HEK293T (cell line): ENCODE data around the gene SLC26A1.

Experiments used
- CTCF ChIA-PET: fragments of 350-600 bp; formaldehyde crosslinking; extraction: SDS; loops from one replicate; lab custom pipeline; 2021; ENCODE audit warnings: antibody characterized with exemption, inconsistent platforms; lab: Yijun Ruan, JAX
- POLR2A ChIA-PET: fragments of 350-600 bp; formaldehyde crosslinking; extraction: SDS; loops from one replicate; lab custom pipeline; 2020; ENCODE audit warnings: antibody characterized with exemption, inconsistent platforms; lab: Yijun Ruan, JAX
- DNase-seq: peaks from one replicate; pipeline ENCODE4 v3.0.0; 2012; ENCODE audit warnings: mixed read lengths; ENCODE audit errors: extremely low spot score
- ARNT ChIP-seq: fragments of 450-650 bp; IDR thresholded peaks from 2 replicates; pipeline ENCODE4 v1.6.1; 2017; ENCODE audit warnings: mild to moderate bottlenecking
- BHLHE40 ChIP-seq: fragments of 450-650 bp; IDR thresholded peaks from 2 replicates; pipeline ENCODE4 v1.6.1; 2016; ENCODE audit warnings: mild to moderate bottlenecking, moderate library complexity, borderline replicate concordance
- CTBP1 ChIP-seq: fragments of 450-650 bp; IDR thresholded peaks from 2 replicates; pipeline ENCODE4 v1.6.1; 2016; ENCODE audit warnings: borderline replicate concordance
- ELF4 ChIP-seq: fragments of 450-650 bp; IDR thresholded peaks from 2 replicates; pipeline ENCODE4 v1.6.1; 2017; ENCODE audit warnings: antibody characterized with exemption
- FOXA1 ChIP-seq: fragments of 450-650 bp; IDR thresholded peaks from 2 replicates; pipeline ENCODE4 v1.6.1; 2016; ENCODE audit warnings: mild to moderate bottlenecking
- FOXK2 ChIP-seq: fragments of 450-650 bp; IDR thresholded peaks from 2 replicates; pipeline ENCODE4 v1.6.1; 2016; ENCODE audit warnings: mild to moderate bottlenecking
- FOXM1 ChIP-seq: fragments of 450-650 bp; IDR thresholded peaks from 2 replicates; pipeline ENCODE4 v1.6.1; 2017; ENCODE audit warnings: mild to moderate bottlenecking, borderline replicate concordance
- HDGF ChIP-seq: fragments of 450-650 bp; IDR thresholded peaks from 2 replicates; pipeline ENCODE4 v1.6.1; 2017; ENCODE audit warnings: antibody characterized with exemption, borderline replicate concordance
- L3MBTL2 ChIP-seq: fragments of 450-650 bp; conservative IDR thresholded peaks from 2 replicates; pipeline ENCODE4 v1.6.1; 2016; ENCODE audit warnings: mild to moderate bottlenecking
- LEF1 ChIP-seq: fragments of 450-650 bp; IDR thresholded peaks from 2 replicates; pipeline ENCODE4 v1.6.1; 2017; ENCODE audit warnings: mild to moderate bottlenecking, borderline replicate concordance
- NFRKB ChIP-seq: fragments of 450-650 bp; IDR thresholded peaks from 2 replicates; pipeline ENCODE4 v1.6.1; 2016; ENCODE audit warnings: mild to moderate bottlenecking, moderate library complexity
- PKNOX1 ChIP-seq: fragments of 450-650 bp; IDR thresholded peaks from 2 replicates; pipeline ENCODE4 v1.6.1; 2016
- SP1 ChIP-seq: fragments of 450-650 bp; IDR thresholded peaks from 2 replicates; pipeline ENCODE4 v1.6.1; 2017
- SUZ12 ChIP-seq: fragments of 450-650 bp; IDR thresholded peaks from 2 replicates; pipeline ENCODE4 v1.6.1; 2016; ENCODE audit warnings: mild to moderate bottlenecking
- TARDBP ChIP-seq: fragments of 450-650 bp; IDR thresholded peaks from 2 replicates; pipeline ENCODE4 v1.6.1; 2016
- ZNF384 ChIP-seq: fragments of 450-650 bp; IDR thresholded peaks from 2 replicates; pipeline ENCODE4 v1.6.1; 2016

Gene SLC26A1

DNA sequence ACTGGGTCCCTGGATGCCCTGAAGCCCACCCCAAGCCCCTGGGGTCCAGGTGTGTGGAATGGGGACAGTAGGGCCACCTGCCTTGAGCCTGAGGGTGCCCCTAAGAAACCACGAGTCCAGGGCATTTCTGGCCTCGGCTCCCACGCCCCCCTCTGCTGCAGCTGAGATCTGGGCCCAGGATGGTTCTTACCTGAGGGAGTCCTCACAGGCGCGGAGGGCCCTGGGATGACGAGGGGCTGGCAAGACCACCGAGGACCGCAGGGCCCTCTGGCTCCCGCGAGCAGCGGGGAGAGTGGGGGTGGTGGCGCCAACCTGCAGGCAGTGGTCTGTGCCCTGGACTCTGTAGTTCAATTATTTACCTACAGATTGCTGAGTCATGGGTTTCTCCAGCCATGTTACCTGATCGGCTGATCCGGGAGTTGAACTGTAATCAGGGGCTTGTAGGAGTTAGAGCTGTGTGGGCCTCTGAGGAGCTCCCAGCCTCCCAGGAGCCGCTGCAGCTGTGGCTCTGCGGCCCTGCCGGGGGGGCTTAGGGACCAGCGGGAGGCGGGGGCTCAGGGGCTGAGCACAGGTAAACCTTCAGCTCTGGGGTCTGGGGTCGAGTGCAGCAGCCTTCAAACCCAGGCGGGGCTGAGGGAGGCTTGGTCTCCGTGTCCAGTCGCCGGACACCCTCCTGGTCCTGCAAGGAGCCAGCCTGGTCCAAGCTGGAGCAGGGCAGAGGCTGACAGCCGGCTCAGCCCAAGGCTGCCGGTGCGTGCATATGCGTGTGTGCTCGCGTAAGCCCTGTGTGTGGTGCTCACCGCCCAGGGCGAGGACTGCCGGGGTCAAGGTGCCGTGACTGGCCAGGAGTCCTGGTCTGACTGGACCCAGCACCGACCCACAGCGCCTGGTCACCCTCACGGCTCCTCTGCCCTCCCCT is at the start of gene SLC26A1:
TSS of gene SLC26A1 (minus strand) at position 294 of the 919 bp plus-strand sequence. CDS start 1,701 bp downstream, outside the sequence.
- ChIA-PET POLR2A (no interaction called here), CTCF (no interaction called here)
- TF ChIP-seq FOXA1 (no peak), TARDBP (no peak), HDGF (no peak), FOXM1 (no peak), ARNT (no peak), SUZ12 (no peak), LEF1 (no peak), FOXK2 (no peak), PKNOX1 (no peak), SP1 (no peak), BHLHE40 (no peak), L3MBTL2 (no peak), NFRKB (no peak), CTBP1 (no peak), ELF4 (no peak), ZNF384 (no peak)
- DNase-seq = no peak

DNA sequence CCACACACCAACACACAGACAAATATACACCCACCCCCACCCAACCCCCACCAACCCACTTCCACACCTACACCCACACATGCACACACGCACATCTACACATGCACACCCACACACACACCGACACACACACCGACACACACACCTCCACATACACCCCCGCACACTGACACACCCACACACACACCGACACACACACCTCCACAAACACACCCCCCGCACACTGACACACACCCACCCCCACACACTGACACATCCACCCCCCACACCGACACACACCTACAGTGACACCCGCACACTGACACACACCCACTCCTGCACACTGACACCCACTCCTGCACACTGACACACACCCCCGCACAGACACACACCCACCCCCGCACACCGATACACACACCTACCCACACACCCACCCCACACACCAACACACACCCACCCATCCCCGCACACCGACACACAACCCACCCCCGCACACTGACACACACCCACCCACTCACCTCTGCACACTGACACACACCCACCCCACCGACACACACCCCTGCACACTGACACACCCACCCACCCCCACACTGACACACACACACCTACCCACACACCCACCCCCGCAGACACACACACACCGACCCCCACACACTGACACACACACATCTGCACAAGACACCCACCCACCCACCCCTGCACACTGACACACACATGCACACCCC is 49.3 kb upstream of the SLC26A1 start:
- CTCF ChIA-PET = no interaction called here
- POLR2A ChIA-PET = no interaction called here
- no peak for TF ChIP-seq CTBP1
- no peak for TF ChIP-seq SUZ12
- TF ChIP-seq BHLHE40 = no peak
- no peak for TF ChIP-seq PKNOX1
- DNase-seq = no peak

GRCh38 chr4:1041936-1042330 is 48.7 kb upstream of the SLC26A1 start:
- ChIA-PET POLR2A (no interaction called here), CTCF (no interaction called here)
- no peak for DNase-seq
- TF ChIP-seq SP1 = no peak

DNA sequence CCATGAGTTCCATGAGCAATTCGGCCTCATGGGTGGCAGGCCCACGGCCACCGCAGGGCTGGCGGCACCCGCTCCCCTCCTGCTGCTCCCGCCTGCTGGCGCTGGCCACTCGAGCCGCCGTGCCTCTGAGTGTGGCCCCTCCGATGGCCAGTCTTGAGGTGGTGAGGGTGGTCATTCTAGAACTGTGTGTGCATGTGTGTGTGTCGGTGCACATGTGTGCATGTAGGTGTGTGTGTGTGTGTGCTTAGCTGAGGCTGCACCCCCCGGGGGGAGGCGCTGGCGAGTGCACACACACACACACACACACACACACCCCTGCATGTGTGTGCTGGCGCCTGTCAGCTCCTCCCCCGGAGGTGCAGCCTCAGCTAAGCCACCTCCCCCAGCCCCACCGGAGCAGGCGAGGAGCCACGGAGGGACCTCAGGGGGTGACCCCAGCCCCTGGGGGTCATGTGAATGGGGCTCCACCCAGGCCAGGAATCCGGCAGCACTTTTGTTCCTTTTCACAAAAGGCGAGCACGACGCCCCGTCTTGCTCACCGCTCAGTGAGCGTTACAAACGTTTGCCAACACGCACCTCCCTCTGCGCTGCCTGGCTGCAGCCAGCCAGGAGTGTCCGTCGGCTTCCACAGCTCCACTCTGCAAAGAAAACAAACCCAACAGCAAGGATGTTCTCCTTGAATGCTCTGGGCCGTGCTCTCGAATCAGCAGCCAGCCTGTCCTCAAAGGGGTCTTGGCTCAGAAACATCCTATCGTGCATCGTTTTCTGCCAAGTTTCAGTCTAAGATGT is 48.1 kb upstream of the SLC26A1 start:
- CTCF ChIA-PET = no interaction called here
- no peak for TF ChIP-seq ZNF384
- no peak for TF ChIP-seq HDGF
- no peak for TF ChIP-seq CTBP1
- no peak for TF ChIP-seq PKNOX1
- TF ChIP-seq BHLHE40 = no peak
- no peak for TF ChIP-seq FOXA1
- TF ChIP-seq ELF4 = no peak
- TF ChIP-seq FOXM1 = no peak
- TF ChIP-seq L3MBTL2 = no peak
- TF ChIP-seq FOXK2 = no peak
- no peak for TF ChIP-seq SUZ12
- no peak for TF ChIP-seq LEF1
- no peak for TF ChIP-seq TARDBP
- TF ChIP-seq ARNT = no peak
- TF ChIP-seq SP1 = no peak
- TF ChIP-seq NFRKB = no peak
- POLR2A ChIA-PET = no interaction called here
- no peak for DNase-seq

DNA sequence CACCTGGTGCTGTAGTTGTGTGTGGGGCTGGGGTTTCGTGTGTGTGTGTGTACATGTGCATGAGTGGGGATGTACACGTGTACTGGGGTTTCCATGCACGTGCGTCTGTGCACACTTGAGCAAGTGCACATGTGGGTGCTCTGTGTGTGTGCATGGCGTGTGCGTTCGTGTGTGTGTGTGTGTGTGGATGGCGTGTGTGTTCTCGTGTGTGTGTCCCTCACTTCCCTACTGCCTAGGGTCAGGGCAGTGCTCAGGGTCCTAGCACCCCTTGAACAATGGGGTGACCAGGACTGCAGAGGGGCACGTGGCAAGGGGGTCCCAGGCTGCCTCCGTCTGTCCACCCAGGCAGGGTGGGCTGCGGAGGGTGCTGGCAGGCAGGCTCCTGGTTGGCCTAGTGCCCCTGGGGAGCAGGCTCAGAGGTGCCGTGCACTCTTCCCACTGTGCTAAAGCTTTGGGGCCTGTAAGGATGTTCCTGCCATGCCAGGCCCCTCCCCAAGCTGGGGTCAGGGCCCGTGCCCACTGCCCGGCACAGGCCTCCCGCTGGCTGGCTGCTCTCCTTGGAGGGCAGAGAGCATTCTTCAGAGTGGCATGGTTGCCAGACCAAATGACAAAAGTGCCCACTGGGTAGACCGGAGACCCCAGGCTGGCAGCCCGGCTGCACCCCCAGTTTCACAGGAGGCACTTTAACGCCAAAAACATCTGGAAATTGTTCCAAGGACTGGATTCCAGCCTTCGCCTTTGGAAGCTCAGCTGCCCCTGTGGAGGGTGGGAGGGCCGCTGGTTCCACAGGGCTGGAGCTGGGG is 47.3 kb upstream of the SLC26A1 start:
- ChIA-PET CTCF (no interaction called here), POLR2A (no interaction called here)
- TF ChIP-seq BHLHE40 (no peak), PKNOX1 (no peak), FOXM1 (no peak), HDGF (no peak), SP1 (no peak)
- DNase-seq = no peak
